GM18873 (cell line): ENCODE data around the gene ME1.

Source experiments
- ATAC-seq: cut with Tn5 transposase; IDR thresholded peaks from one replicate; pipeline ENCODE4 v1.9.1; 2021; ENCODE audit warnings: mild to moderate bottlenecking, moderate library complexity, moderate number of reproducible peaks; ENCODE audit not compliant: unreplicated experiment, low FRiP score

ME1 gene

GRCh38 chr6:83433177-83433576 lies 2.3 kb upstream of the ME1 start:
- ATAC-seq = no peak

GRCh38 chr6:83432636-83433035 lies 1.8 kb upstream of the ME1 start:
- ATAC-seq = no peak

- ATAC-seq = no peak
These were observed 799 bp upstream of the ME1 start for GRCh38 chr6:83431545-83432155.

- peak; percentile 9 for ATAC-seq
These were observed 817 bp downstream of the ME1 start for GRCh38 chr6:83429857-83430610.

GRCh38 chr6:83429269-83429668 lies 1.6 kb downstream of the ME1 start:
- ATAC-seq = no peak

GRCh38 chr6:83424392-83425018 lies 6.3 kb downstream of the ME1 start:
- ATAC-seq = no peak

- no peak for ATAC-seq
These were observed 12.8 kb downstream of the ME1 start for GRCh38 chr6:83417880-83418663.

GRCh38 chr6:83413068-83413467 lies 17.8 kb downstream of the ME1 start:
- no peak for ATAC-seq

- ATAC-seq = no peak
These were observed 19.1 kb downstream of the ME1 start for GRCh38 chr6:83411731-83412130.

- ATAC-seq = no peak
These were observed 27.7 kb downstream of the ME1 start for GRCh38 chr6:83403191-83403590.

- no peak for ATAC-seq
These were observed 41.2 kb downstream of the ME1 start for GRCh38 chr6:83389606-83390005.

GRCh38 chr6:83385473-83385872 lies 45.4 kb downstream of the ME1 start:
- ATAC-seq = no peak

- no peak for ATAC-seq
These were observed 46.1 kb downstream of the ME1 start for GRCh38 chr6:83384751-83385150.

- no peak for ATAC-seq
These were observed 48.9 kb downstream of the ME1 start for GRCh38 chr6:83381949-83382348.

- ATAC-seq = no peak
These were observed 52.0 kb downstream of the ME1 start for GRCh38 chr6:83378621-83379388.

- ATAC-seq = no peak
These were observed 59.4 kb downstream of the ME1 start for GRCh38 chr6:83371423-83371822.

- no peak for ATAC-seq
These were observed 60.3 kb downstream of the ME1 start for GRCh38 chr6:83370567-83370966.

- no peak for ATAC-seq
These were observed 61.2 kb downstream of the ME1 start for GRCh38 chr6:83369692-83370091.

GRCh38 chr6:83368577-83368976 lies 62.3 kb downstream of the ME1 start:
- no peak for ATAC-seq

GRCh38 chr6:83367104-83367503 lies 63.7 kb downstream of the ME1 start:
- no peak for ATAC-seq
